ENCODE results near the gene ACOT9. TPM values are rescaled to one million over a fixed set of nuclear protein-coding genes. Genes with fewer than 3 reads are reported as not detected.

Gene ACOT9
- total and polyA plus RNA-seq, 11 donors: 45.3 to 81.1 (median 59.3) TPM

GRCh38 chrX:23729214-23729613, 13.9 kb downstream of the ACOT9 start:
- Histone ChIP-seq H3K4me1 (no peaks in the 10 kb centered on the region), H3K4me3 (no peak overlapping the region), H3K27ac (no peak overlapping the region), H3K36me3 (peaks cover 0 to 94% (median 47%) of the 10 kb centered on the region in 9 donors), H3K9me3 (no peaks in the 10 kb centered on the region), H3K27me3 (peaks cover 0 to under 1% (median 0%) of the 10 kb centered on the region in 9 donors)
- WGBS, 4 donors: 61 to 91% (median 80%) methylated on average over 1 of the region's 1 CpG
- DNase-seq (no peak), ATAC-seq (no peak)
- intact Hi-C loops (cut with DNase I): no loop called here
- no peak for TF ChIP-seq CTCF (IDR thresholded peaks at IDR 0.05)
- TF ChIP-seq POLR2A (IDR thresholded peaks at IDR 0.05): no peak

DNA sequence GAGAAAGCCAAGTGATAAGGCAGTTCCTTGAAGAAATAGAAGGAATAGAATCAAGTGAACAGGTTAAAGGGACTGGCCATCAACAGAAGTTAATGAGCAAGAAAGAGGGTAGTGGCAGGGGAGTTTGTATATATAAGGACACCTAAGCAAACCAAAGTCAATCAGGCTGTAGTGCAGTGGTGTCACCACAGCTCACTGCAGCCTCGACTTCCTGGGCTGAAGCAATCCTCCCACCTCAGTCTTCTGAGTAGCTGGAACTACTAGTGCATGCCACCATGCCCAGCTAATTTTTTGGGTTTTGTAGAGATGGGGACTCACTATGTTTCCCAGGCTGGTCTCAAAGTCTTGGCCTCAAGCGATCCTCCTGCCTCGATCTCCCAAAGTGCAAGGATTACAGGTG, 15.9 kb downstream of the ACOT9 start:
- H3K4me3 ChIP-seq: no peak overlapping the region
- no peaks in the 10 kb centered on the region for H3K4me1 ChIP-seq
- peaks cover 0 to 6% (median 0%) of the 10 kb centered on the region in 9 donors for H3K27me3 ChIP-seq
- 84 to 95% (median 88%) methylated on average over 3 of the region's 3 CpGs for WGBS, 4 donors
- DNase-seq (no peak), ATAC-seq (no peak)
- intact Hi-C loops (cut with DNase I): no loop called here
- no peaks in the 10 kb centered on the region for H3K9me3 ChIP-seq
- TF ChIP-seq POLR2A (IDR thresholded peaks at IDR 0.05): no peak
- TF ChIP-seq CTCF (IDR thresholded peaks at IDR 0.05): no peak
- no peak overlapping the region for H3K27ac ChIP-seq
- peaks cover 0 to 97% (median 63%) of the 10 kb centered on the region in 9 donors for H3K36me3 ChIP-seq

DNA sequence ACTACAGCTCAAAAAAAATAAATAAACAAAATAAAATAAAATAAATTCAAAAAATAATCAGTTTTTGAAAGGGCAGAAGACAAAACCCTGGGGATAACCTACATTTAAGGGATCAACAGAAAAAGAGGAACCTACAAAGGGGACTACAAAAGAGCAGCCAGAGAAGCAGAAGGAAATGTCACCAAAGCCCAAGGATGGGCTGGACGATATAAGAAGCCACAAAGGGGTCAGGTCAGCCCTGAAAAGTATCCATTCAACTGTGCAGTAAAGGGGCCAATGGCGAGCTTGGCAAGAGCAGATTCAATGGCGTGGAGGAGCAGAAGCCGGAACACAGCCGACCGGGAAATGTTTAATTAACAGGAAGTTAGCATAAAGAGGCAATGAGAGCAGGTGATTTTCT, 16.9 kb downstream of the ACOT9 start:
- peaks cover 0 to 97% (median 70%) of the 10 kb centered on the region in 9 donors for H3K36me3 ChIP-seq
- no peak overlapping the region for H3K27ac ChIP-seq
- TF ChIP-seq POLR2A (IDR thresholded peaks at IDR 0.05) (no peak), CTCF (IDR thresholded peaks at IDR 0.05) (no peak)
- H3K4me1 ChIP-seq: no peaks in the 10 kb centered on the region
- no peak overlapping the region for H3K4me3 ChIP-seq
- 67 to 80% (median 76%) methylated on average over 6 of the region's 6 CpGs for WGBS, 4 donors
- peaks cover 0 to 6% (median 0%) of the 10 kb centered on the region in 9 donors for H3K27me3 ChIP-seq
- no peaks in the 10 kb centered on the region for H3K9me3 ChIP-seq
- DNase-seq (no peak), ATAC-seq (no peak)
- intact Hi-C loops (cut with DNase I): no loop called here

DNA sequence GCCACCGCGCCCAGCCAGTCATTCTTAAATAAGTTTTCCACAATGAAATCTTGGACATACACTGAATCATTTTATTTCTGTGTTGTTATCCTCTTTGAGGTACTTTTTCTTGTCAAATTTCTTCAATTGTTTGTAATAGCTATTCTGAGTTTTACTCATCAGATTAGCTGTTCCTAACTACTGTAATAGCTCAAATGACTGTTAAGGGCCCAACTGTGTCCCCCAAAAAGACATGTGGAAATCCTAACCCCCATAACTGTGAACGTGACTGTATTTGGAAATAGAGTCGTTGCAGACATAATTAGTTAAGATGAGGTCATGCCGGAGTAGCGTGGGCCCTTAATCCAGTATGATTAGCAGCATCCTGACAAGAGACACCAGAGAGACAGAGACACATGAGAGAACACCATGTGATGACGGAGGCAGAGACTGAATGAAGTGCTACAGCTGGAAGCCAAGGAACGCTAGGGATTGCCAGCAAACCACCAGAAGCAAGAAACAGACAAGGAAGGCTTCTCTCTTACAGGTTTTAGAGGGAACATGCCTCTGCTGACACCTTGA, 22.9 kb downstream of the ACOT9 start:
- H3K9me3 ChIP-seq: no peaks in the 10 kb centered on the region
- H3K36me3 ChIP-seq: peaks cover 0 to 91% (median 74%) of the 10 kb centered on the region in 9 donors
- DNase-seq: no peak
- peaks cover 0 to 6% (median 0%) of the 10 kb centered on the region in 9 donors for H3K27me3 ChIP-seq
- intact Hi-C loops (cut with DNase I): no loop called here
- no peak overlapping the region for H3K4me3 ChIP-seq
- ATAC-seq: no peak
- no peaks in the 10 kb centered on the region for H3K4me1 ChIP-seq
- no peak overlapping the region for H3K27ac ChIP-seq
- TF ChIP-seq CTCF (IDR thresholded peaks at IDR 0.05) (no peak), POLR2A (IDR thresholded peaks at IDR 0.05) (no peak)
- 65 to 80% (median 73%) methylated on average over 8 of the region's 8 CpGs for WGBS, 4 donors
